GM10248 (cell line): ENCODE results near the gene TNN.
"Not testable (repeated sequence)": the region's sequence is repeated elsewhere in the genome, so short reads cannot be mapped to it uniquely, and the experiment has no call there.

Source experiments
- CTCF ChIA-PET: fragments of 300-600 bp; sonication (Branson Sonifier 250); formaldehyde crosslinking; extraction: SDS; loops from one replicate; lab custom pipeline; 2021; ENCODE audit warnings: antibody characterized with exemption; lab: Yijun Ruan, JAX
- POLR2A ChIA-PET: fragments of 350-650 bp; sonication (Branson Sonifier 250); formaldehyde crosslinking; extraction: SDS; loops from one replicate; lab custom pipeline; 2020; ENCODE audit warnings: antibody characterized with exemption; lab: Yijun Ruan, JAX
- DNase-seq: peaks from one replicate; pipeline ENCODE4 v3.0.0; 2012; ENCODE audit errors: extremely low spot score
- CTCF ChIP-seq: IDR thresholded peaks from 2 replicates; pipeline ENCODE4 v1.5.1; 2012; ENCODE audit warnings: mild to moderate bottlenecking, low read depth; ENCODE audit errors: extremely low read depth, missing control alignments, control extremely low read depth

Gene TNN

GRCh38 chr1:175099916-175100315 is 32.3 kb downstream of the TNN start:
- no peak for TF ChIP-seq CTCF
- POLR2A ChIA-PET, result no interaction called here
- DNase-seq, result no peak
- CTCF ChIA-PET, result interaction anchor here (1.3 to 1.5 kb wide), 2 partner anchors 9 to 25 kb away, joined by 4 to 5 read pairs; no protein-coding TSS in a partner anchor

DNA sequence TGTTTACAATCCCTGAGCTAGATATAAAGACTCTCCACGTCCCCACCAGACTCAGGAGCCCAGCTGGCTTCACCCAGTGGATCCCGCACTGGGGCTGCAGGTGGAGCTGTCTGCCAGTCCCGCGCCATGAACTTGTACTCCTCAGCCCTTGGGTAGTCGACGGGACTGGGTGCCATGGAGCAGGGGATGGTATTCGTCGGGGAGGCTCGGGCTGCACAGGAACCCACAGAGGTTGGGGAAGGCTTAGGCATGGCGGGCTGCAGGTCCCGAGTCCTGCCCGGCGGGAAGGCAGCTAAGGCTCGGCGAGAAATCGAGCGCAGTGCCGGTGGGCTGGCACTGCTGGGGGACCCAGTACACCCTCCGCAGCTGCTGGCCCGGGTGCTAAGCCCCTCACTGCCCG is 34.5 kb downstream of the TNN start:
- DNase-seq, POLR2A ChIA-PET, CTCF ChIA-PET: not testable (repeated sequence)

- POLR2A ChIA-PET, DNase-seq: not testable (repeated sequence)
- CTCF ChIA-PET, result interaction anchor here (0.7 to 1.4 kb wide), 3 partner anchors 9 to 77 kb away, joined by 3 to 4 read pairs (median 3); no protein-coding TSS in a partner anchor
These were observed 38.9 kb downstream of the TNN start for GRCh38 chr1:175106536-175106935.

DNA sequence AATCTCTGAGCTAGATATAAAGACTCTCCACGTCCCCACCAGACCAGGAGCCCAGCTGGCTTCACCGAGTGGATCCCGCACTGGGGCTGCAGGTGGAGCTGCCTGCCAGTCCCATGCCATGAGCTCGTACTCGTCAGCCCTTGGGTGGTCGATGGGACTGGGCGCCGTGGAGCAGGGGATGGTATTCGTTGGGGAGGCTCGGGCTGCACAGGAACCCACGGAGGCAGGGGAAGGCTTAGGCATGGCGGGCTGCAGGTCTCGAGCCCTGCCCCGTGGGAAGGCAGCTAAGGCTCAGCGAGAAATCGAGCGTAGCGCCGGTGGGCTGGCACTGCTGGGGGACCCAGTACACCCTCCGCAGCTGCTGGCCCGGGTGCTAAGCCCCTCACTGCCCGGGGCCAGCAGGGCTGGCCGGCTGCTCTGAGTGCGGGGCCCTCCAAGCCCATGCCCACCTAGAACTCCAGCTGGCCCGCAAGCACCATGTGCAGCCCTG is 40.7 kb downstream of the TNN start:
- POLR2A ChIA-PET, result not testable (repeated sequence)

DNA sequence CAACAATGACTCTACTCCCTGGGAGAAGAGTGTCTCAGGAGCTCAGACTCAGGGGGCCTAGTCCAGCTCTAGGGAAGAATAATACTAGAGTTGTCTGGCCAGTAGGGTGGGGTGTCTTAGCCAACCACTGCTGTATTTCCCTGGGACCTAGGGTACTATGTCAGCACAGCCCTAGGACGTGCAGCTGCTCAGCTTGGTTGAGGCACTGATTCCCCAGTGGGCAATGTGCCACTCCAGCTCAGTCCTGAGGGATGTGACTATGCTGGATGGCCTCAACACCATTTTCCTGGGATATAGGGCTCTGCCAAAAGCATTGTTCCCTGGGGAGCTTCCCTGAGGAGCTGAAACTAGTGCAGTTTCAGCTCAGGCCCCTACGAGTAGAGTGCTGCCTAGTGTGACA is 47.4 kb downstream of the TNN start:
- no peak for DNase-seq
- POLR2A ChIA-PET, result no interaction called here
- CTCF ChIA-PET, result interaction anchor here (0.7 to 5.6 kb wide), 7 partner anchors 11 to 85 kb away, joined by 3 to 53 read pairs (median 6); no protein-coding TSS in a partner anchor
- TF ChIP-seq CTCF, result no peak

More for the DNA sequence above, 40.7 kb downstream of the TNN start:
- DNase-seq, CTCF ChIA-PET: not testable (repeated sequence)

GRCh38 chr1:175116210-175116798 is 48.7 kb downstream of the TNN start:
- ChIA-PET POLR2A (no interaction called here), CTCF (interaction anchor here (0.9 to 5.6 kb wide), 7 partner anchors 10 to 87 kb away, joined by 3 to 53 read pairs (median 6); no protein-coding TSS in a partner anchor)
- DNase-seq, result no peak
- no peak for TF ChIP-seq CTCF

DNA sequence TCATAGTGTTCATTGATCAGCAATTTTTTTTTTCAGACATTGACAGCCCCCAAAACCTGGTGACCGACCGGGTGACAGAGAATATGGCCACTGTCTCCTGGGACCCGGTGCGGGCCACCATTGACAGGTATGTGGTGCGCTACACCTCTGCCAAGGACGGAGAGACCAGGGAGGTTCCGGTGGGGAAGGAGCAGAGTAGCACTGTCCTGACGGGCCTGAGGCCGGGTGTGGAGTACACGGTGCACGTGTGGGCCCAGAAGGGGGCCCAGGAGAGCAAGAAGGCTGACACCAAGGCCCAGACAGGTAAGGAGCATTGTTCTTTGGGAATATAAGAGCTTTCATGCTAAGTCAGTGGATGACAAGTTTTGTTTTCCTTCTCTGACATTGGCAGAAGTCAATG is 49.3 kb downstream of the TNN start:
- DNase-seq, result no peak
- CTCF ChIA-PET, result interaction anchor here (0.9 to 5.6 kb wide), 6 partner anchors 9 to 87 kb away, joined by 3 to 53 read pairs (median 8); no protein-coding TSS in a partner anchor
- POLR2A ChIA-PET, result no interaction called here
- TF ChIP-seq CTCF, result no peak
